IPS-NIHi7 (cell line): ENCODE measurements around the gene LIG3.
A peak's percentile ranks its signal among the peaks of the same experiment; 100 is the strongest.
"Not testable (repeated sequence)": the region's sequence is repeated elsewhere in the genome, so short reads cannot be mapped to it uniquely, and the experiment has no call there.

Experiments
- DNase-seq: peaks from one replicate; pipeline ENCODE4 v3.0.0; 2012; ENCODE audit warnings: mixed read lengths; ENCODE audit errors: extremely low spot score

LIG3 gene

DNA sequence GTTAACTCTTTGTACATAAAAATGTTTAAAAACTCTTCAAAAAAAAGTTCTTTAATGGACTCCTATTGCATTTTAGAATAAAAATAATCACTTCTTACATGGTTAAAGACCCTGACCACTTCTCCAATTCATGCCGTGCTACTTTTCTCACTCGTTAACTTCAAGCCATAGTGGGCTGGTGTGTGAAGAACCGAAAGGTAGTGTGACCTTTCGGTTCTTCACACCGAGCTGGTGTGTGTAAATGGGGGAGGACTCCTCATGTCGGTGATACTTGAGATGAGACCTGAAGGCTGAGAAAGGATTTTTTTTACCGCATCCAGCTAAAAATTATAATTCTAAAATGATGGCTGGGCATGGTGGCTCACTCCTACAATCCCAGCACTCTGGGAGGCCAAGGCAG, 61.1 kb downstream of the LIG3 start:
- DNase-seq = no peak

DNA sequence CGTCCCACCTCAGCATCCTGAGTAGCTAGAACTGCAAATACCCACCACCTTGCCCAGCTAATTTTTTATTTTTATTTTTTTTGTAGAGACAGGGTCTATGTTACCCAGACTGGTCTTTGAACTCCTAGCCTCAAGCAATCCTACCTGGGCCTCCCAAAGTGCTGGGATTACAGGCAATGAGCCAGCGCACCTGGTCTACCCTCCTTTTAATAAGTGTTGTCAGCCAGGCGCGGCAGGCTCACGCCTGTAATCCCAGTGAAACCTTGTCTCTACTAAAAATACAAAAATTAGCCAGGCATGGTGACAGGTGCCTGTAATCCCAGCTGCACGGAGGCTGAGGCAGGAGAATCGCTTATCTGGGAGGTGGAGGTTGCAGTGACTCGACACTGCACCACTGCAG, 63.9 kb downstream of the LIG3 start:
- DNase-seq = no peak

DNA sequence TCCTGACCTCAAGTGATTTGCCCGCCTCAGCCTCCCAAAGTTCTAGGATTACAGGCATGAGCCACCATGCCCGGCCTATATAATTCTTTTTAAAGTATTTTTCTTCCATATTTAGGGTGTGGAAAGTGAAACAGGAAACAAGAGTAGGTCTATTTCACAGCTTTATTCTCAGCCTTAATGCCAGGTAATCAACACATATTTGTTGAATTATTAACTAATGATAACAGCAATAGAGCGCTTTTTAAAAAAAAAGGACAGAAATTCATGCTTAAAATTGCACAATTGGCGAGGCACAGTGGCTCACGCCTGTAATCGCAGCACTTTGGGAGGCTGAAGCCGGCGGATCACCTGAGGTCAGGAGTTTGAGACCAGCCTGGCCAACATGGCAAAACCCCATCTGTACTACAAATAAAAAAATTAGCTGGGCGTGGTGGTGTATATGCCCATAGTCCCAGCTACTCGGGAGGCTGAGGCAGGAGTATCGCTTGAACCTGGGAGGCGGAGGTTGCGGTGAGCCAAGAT, 65.2 kb downstream of the LIG3 start:
- not testable (repeated sequence) for DNase-seq

DNA sequence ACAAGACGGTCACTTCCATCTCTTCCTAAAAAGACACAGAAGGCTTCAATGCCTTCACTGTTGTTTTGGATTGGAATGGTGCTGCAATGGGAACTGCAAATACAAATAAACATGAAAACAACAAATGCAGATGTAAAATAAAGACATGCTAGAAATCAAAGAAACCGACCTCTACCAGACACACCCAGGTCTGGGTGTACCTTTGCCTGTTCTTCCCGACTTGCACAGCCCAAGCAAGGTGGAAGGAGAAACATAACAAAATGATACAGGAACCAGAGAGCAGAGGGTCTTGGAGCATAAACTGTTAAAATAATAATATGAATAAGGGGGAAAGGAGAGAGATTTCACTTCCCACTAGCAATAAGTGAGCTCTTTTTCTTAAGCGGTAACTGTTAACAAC, 65.9 kb downstream of the LIG3 start:
- DNase-seq = no peak

DNA sequence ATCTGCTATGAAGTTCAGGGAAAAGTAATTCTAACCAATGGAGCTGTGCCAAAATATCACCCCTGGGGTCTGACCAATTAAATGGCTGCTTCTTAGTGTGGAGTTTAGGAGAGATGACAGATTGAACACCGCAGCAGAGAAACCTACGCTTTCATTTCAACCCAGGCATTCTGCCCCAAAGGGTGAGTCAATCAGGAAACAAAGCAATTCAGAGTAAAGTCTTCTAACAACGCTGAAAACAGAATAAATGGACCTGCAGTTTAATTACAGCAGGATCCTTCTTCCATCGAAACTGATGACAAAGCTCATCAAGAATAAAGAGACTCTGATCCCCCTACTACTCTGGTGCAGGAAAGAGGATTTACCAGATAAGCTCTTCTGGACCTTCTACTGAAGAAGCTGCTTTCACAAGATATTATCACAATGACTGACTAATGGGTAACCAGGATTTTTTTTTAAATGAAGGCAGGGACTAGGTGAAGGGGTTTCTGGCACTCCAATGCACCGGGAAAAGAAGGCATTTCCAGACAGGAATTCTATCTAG, 66.5 kb downstream of the LIG3 start:
- no peak for DNase-seq

DNA sequence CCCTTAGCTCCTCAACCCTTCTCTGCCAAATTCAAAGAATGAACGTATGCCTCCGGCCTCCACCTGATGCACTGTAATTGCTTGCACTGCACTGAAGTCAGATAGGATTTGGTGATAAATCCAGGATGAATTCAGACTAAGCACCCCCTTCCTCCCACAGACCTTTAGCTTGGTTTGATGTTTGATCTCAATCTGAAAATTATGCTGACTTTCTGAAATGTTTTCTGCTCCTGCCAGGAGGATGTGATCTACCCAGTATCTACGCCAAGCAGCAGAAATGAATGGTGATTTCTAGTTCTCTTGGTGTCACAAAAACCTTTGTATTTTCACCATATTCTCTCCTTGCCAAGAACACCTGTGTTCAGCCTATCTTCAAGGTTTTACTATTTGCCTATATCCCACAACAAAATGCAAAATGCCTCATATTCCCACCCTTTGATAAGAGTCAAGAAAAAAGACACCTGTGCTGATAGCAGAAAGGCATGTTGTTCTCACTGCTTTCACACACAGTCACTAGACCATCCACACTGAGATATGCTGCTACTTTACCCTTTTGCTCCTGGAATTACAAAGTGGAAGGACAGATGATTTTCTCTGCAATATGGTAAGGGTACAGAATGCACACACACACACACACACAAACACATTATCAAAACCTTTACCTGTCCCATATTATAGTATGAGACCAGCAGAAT, 68.5 kb downstream of the LIG3 start:
- no peak for DNase-seq

DNA sequence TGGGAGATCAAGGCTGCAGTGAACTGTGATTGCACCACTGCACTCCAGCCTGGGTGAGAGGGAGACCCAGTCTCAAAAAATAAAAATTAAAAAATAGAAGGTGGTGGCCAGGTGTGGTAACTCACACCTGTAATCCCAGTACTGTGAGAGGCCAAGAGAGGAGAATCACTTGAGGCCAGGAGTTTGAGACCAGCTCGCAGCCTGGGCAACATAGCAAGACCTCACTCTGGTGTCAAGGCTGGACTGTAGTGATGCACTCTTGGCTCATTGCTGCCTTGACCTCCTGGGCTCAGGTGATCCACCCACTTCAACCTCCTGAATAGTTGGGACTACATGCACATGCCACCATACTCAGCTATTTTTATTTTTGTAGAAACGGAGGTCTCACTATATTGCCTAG, 69.9 kb downstream of the LIG3 start:
- no peak for DNase-seq

DNA sequence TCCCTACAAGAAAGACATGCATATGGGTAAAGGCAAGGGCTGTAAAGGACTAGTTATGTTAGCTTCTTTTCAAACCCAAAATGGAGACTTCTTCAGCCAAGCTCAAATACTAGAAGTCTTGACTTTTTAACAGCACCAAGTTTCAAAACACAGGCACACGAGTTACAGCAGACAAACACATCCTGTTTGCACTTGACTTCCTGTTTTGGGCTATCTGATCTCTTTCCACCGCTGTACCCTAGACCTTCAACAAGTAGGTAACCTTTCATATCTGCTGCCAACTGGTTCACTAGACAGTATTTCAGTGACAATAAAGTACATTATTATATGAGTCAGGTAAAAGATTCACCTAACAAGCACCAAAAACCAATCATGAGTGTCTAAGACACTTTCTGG, 70.9 kb downstream of the LIG3 start:
- DNase-seq = no peak

DNA sequence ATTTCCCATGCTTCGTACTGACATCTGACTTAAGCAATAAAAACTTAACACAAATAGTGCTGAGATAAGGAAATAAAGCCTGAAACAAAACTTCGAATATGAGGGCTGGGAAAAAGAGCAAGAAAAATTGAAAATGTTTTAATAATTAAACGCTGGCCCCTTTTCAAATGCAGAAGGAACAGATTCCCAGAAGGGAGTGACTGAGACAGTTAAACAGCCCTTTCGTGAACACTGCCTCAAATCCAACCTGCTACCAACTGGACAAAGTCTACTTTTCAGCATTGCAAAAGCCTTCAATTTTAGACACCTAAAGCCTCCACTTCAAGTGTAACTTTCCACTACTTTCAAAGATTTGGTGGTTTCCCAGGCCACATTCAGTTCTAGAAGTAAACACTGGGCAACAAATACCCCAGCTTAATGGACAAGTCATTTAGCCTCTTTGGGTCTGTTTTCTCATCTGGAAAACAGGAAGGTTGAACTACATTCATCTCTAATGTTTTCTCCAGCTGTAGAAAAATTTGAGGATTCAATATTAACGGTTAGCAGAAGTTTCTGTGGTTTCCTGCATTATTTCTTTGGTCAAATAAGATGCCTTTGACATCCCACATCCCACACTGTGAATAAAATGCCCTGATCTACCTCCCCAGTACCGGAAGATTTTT, 71.4 kb downstream of the LIG3 start:
- DNase-seq = no peak

DNA sequence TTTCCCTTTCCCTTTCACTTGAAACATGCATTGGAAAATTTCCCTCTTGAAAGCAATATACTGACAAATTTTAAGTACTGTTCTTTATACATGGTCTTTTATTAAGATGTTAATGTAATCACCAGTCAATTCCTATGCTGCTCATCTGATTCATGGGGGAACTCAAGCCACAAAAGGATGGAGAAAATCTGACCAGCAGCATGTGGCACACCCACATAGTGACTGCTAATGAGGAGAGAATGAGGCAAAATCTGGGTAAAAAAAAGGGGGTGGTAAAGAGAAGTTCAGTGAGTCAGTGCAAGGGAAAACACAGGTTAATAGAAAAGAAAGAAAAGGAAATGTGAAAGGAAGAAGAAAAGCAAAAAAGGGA, 71.9 kb downstream of the LIG3 start:
- DNase-seq = no peak

DNA sequence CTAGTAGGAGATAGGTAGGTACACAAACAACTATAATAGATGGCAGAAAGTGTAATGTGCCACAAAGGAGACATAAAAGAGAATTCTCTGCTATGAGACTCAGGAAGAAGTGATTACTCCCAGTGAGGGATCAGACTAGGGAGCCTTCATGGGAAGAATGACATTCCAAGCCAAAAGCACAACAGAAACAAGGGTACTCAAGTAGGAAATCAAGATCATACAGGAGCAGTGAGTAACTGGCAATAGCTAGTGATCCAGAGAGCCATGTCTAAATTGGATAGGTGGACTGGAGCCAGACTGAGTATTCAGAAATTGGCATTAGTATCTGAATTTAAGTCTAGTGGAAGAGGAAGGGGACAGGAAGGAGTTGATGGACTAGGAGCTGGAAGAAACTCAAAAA, 72.5 kb downstream of the LIG3 start:
- no peak for DNase-seq

DNA sequence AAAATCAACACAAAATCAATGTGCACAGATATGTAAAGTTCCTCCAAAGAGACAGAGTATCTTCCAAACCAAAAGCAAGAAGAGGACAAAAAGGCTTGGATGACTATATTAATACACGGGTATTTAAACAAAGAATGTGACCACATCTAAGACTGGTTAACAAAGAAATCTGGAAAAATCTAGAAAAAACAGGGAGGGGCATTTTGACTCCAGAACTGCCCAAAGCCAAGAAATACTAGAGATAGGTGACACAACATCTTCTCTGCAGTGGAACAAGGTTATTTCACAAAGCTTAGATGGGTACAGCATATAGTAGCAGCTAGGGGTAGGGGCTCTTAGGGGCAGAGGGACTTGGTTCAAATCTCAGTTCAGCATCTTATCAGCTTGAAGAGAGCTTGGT, 72.9 kb downstream of the LIG3 start:
- DNase-seq = no peak

DNA sequence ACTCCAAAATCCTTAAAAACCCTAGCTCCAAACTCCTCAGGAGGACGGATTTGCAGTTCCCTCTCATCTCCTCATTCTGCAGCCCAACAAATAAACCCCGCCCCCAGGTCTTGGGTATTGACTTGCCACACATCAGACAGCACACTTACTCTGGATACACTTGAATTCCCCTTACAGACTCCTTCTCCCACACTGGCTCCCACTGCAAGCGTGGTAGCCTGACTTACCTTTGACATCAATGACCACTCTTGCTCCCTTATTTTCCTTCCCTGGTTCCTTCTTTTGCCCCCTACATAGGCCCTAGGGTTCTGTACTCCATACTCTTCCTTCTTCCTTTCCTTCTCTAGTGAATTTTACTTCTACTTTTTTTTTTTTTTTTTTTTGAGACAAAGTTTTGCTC, 75.7 kb downstream of the LIG3 start:
- DNase-seq = peak; percentile 32

DNA sequence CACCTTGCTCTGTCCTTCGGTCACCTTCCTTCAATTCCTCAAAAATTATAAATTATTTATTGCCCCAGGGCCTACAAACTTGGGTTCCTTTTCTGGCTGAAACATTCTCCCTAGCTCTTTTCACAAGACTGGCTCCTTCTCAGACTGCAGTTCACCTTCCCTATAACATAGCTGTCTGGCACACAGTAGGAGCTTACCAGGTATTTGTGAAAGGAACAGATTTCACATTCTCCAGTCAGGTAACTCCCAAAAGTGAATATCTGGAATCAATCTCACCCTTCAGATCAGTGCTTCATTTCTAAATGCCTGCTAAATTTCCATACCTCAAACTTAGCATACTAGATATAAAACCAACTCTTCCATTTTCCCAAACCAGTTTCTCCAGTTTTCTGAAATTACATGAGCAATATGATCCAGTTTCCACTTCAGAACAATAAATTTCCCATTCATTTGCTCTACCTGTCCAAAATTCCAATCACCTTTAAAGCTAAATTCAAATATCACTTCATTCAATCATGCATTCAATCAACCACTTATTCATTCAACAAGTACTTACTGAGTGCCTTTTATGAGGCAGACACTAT, 77.1 kb downstream of the LIG3 start:
- no peak for DNase-seq
